Karpas-422 (cell line): ENCODE results near the gene MPPED1. TPM values are rescaled to one million over a fixed set of nuclear protein-coding genes. Genes with fewer than 3 reads are reported as not detected.

Source experiments
- total RNA-seq: library from RNA; depleted of rRNA; stranded (reverse); fragments of >200 nt; shearing (Covaris generic); gene quantifications from 2 replicates; pipeline ENCODE4 v1.2.3, GENCODE V29; 2014; ENCODE audit warnings: low replicate concordance; rRNA removed

The MPPED1 gene
- total RNA-seq, 1 experiment from 2014 or later = 0.15 TPM

Other genes starting within 250 kb of the MPPED1 start
- gene TTLL12, start 224.9 kb upstream of the MPPED1 start, total RNA-seq = 31.2 and 53.0 TPM in 2 replicates
- not detected in 2 replicates for gene SCUBE1, start 68.6 kb upstream of the MPPED1 start, total RNA-seq